Measurements from ENCODE around the gene CORO7.
"Not testable (repeated sequence)": the region's sequence is repeated elsewhere in the genome, so short reads cannot be mapped to it uniquely, and the experiment has no call there.

The CORO7 gene

GRCh38 chr16:4347010-4347409, 69.4 kb downstream of the CORO7 start:
- TF ChIP-seq, protein P1, sequence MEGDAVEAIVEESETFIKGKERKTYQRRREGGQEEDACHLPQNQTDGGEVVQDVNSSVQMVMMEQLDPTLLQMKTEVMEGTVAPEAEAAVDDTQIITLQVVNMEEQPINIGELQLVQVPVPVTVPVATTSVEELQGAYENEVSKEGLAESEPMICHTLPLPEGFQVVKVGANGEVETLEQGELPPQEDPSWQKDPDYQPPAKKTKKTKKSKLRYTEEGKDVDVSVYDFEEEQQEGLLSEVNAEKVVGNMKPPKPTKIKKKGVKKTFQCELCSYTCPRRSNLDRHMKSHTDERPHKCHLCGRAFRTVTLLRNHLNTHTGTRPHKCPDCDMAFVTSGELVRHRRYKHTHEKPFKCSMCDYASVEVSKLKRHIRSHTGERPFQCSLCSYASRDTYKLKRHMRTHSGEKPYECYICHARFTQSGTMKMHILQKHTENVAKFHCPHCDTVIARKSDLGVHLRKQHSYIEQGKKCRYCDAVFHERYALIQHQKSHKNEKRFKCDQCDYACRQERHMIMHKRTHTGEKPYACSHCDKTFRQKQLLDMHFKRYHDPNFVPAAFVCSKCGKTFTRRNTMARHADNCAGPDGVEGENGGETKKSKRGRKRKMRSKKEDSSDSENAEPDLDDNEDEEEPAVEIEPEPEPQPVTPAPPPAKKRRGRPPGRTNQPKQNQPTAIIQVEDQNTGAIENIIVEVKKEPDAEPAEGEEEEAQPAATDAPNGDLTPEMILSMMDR (IDR thresholded peaks at IDR 0.05; ENCODE audit: low read depth, low read length): no peak
- peak; percentile 36 to 56 for DNase-seq (ENCODE audit: low read depth in 2 of 2)
- no peak overlapping the region for H3K4me3 ChIP-seq (replicated peaks in 1 of 2; ENCODE audit: low read depth in 2 of 2, low read length in 2 of 2)

GRCh38 chr16:4345836-4346781, 70.3 kb downstream of the CORO7 start:
- TF ChIP-seq, protein P1 (IDR thresholded peaks at IDR 0.05; ENCODE audit: low read depth, low read length): no peak
- H3K4me3 ChIP-seq (replicated peaks in 1 of 2; ENCODE audit: low read depth in 2 of 2, low read length in 2 of 2): no peak overlapping the region
- DNase-seq (ENCODE audit: low read depth in 2 of 2): no peak

GRCh38 chr16:4344983-4345835, 71.2 kb downstream of the CORO7 start:
- TF ChIP-seq, protein P1 (IDR thresholded peaks at IDR 0.05; ENCODE audit: low read depth, low read length): no peak
- H3K4me3 ChIP-seq (replicated peaks in 1 of 2; ENCODE audit: low read depth in 2 of 2, low read length in 2 of 2): no peak overlapping the region
- DNase-seq (ENCODE audit: low read depth in 2 of 2): no peak

DNA sequence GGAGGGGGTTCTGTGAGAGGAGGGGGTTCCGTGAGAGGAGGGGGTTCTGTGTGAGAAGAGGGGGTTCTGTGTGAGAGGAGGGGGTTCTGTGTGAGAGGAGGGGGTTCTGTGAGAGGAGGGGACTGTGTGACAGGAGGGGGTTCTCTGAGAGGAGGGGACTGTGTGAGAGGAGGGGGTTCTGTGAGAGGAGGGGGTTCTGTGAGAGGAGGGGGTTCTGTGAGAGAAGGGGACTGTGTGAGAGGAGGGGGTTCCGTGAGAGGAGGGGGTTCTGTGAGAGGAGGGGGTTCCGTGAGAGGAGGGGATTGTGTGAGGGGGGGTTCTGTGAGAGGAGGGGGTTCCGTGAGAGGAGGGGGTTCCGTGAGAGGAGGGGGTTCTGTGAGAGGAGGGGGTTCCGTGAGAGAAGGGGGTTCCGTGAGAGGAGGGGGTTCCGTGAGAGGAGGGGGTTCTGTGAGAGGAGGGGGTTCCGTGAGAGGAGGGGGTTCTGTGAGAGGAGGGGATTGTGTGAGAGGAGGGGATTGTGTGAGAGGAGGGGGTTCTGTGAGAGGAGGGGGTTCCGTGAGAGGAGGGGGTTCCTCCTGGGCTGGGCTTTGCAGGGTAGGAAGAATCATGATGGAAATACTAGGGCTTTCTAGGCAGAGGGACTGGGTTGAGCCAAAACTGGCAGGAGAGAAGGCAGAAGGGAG, 72.0 kb downstream of the CORO7 start:
- DNase-seq (ENCODE audit: low read depth in 2 of 2): peak in 1 of 2 donors; percentile 22
- H3K4me3 ChIP-seq (replicated peaks in 1 of 2; ENCODE audit: low read depth in 2 of 2, low read length in 2 of 2): not testable (repeated sequence)

DNA sequence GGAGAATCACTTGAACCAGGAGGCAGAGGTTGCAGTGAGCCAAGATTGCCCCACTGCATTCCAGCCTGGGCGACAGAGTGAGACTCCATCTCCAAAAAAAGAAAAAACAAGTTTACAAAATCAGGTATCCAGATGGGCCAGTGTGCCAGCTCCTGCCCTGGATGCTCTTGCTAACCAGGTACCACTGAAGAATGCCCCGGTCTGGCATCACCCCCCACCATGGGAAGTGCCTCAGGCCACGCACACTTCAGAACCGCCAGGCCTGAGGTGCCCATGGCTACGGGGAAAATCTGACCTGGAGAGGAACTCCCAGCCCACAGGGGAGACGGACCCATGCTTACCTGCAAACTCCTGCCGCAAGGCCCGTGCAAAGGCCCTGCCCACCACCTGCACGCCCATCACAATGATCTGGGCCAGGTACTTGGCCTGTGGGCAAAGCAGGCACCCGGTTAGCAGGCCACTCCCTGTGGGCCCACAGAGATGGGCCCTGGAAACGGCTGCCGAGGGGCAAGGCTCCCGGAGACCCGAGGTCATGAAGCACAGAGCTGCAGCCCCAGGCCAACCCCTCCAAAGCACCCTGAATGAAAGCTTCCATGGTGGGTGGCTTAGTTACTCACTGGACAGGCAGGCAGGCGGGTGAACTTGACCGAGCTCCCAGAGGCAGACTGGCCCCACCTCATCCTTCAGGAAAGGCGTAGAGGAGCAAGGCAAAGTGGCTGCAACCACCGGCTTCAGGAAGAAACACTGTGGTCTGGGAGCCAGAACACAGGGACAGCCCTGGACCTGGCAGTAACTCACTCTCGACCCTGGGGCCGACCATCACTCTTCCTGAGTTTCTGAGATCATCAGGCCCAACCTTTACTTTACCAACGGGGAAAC, 73.3 kb downstream of the CORO7 start:
- no peak overlapping the region for H3K4me3 ChIP-seq (replicated peaks in 1 of 2; ENCODE audit: low read depth in 2 of 2, low read length in 2 of 2)
- TF ChIP-seq, protein P1 (IDR thresholded peaks at IDR 0.05; ENCODE audit: low read depth, low read length): no peak
- DNase-seq (ENCODE audit: low read depth in 2 of 2): no peak

DNA sequence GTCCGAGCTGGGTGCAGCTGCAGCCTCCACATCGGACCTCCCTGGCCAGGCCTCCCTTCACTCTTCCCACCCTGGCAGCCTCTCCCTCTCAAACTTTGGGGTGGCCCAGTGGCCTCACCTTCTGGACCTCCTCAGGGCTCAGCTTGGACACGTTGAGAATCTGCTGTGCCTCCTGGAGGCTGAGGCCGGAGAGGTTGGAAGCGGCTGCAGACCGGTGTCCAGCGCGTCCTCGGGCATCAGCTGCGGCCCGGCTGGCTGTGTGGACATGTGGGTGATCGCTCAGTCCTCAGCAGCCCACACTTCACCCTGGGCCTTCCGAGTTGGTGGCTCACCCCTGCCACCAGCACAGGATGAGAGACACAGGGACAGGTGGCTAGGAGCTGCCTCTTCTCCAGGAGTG, 75.1 kb downstream of the CORO7 start:
- no peak for DNase-seq (ENCODE audit: low read depth in 2 of 2)
- TF ChIP-seq, protein P1 (IDR thresholded peaks at IDR 0.05; ENCODE audit: low read depth, low read length): no peak
- no peak overlapping the region for H3K4me3 ChIP-seq (replicated peaks in 1 of 2; ENCODE audit: low read depth in 2 of 2, low read length in 2 of 2)

Data from cardiac fibroblast (primary cell).